HCEC 1CT (cell line): ENCODE data around the gene GPC1.

Experiments used
- DNase-seq: peaks from one replicate; pipeline ENCODE4 v3.0.0-alpha.2; 2017

GPC1 gene

GRCh38 chr2:240458044-240458899 is 22.8 kb downstream of the GPC1 start:
- DNase-seq, result no peak

- no peak for DNase-seq
Measured at GRCh38 chr2:240458900-240459391, 23.5 kb downstream of the GPC1 start.

GRCh38 chr2:240459401-240460252 is 24.2 kb downstream of the GPC1 start:
- no peak for DNase-seq

- DNase-seq, result no peak
Measured at GRCh38 chr2:240460253-240460711, 24.8 kb downstream of the GPC1 start.

- DNase-seq, result no peak
Measured at GRCh38 chr2:240460781-240461431, 25.4 kb downstream of the GPC1 start.

GRCh38 chr2:240461471-240462072 is 26.1 kb downstream of the GPC1 start:
- no peak for DNase-seq

GRCh38 chr2:240462073-240462706 is 26.7 kb downstream of the GPC1 start:
- DNase-seq, result no peak

GRCh38 chr2:240462707-240463273 is 27.3 kb downstream of the GPC1 start:
- no peak for DNase-seq

- DNase-seq, result no peak
Measured at GRCh38 chr2:240463274-240463865, 27.9 kb downstream of the GPC1 start.

- DNase-seq, result no peak
Measured at GRCh38 chr2:240463866-240464481, 28.5 kb downstream of the GPC1 start.

GRCh38 chr2:240464514-240465241 is 29.2 kb downstream of the GPC1 start:
- DNase-seq, result no peak

GRCh38 chr2:240465268-240465764 is 29.9 kb downstream of the GPC1 start:
- no peak for DNase-seq

GRCh38 chr2:240465765-240466578 is 30.5 kb downstream of the GPC1 start:
- no peak for DNase-seq

- no peak for DNase-seq
Measured at GRCh38 chr2:240466579-240467148, 31.2 kb downstream of the GPC1 start.

GRCh38 chr2:240467149-240467642 is 31.7 kb downstream of the GPC1 start:
- DNase-seq, result no peak

GRCh38 chr2:240467659-240468302 is 32.3 kb downstream of the GPC1 start:
- DNase-seq, result no peak

GRCh38 chr2:240468303-240469238 is 33.1 kb downstream of the GPC1 start:
- no peak for DNase-seq
